Epithelial cell of esophagus (primary cell): ENCODE results near the gene SHC3.

Experiments
- DNase-seq: peaks from one replicate; pipeline ENCODE4 v3.0.0; 2010; ENCODE audit warnings: low read depth
- H3K4me3 ChIP-seq: 2 replicates; pipeline ENCODE4 v1.5.1; 2011; ENCODE audit warnings: mild to moderate bottlenecking, low read length, control low read depth
- CTCF ChIP-seq: IDR thresholded peaks from 2 replicates; pipeline ENCODE4 v1.5.1; 2011; ENCODE audit warnings: low read depth, mild to moderate bottlenecking, low read length, control low read depth, inconsistent platforms; ENCODE audit not compliant: insufficient read depth; ENCODE audit errors: missing control alignments

The SHC3 gene

GRCh38 chr9:88996921-88997235 lies 181.7 kb downstream of the SHC3 start:
- TF ChIP-seq CTCF = no peak

GRCh38 chr9:88996046-88996920 lies 182.3 kb downstream of the SHC3 start:
- no peak for TF ChIP-seq CTCF
- H3K4me3 ChIP-seq = no peak overlapping the region
- peak; percentile 27 for DNase-seq

More at GRCh38 chr9:88996921-88997235, 181.7 kb downstream of the SHC3 start:
- no peak for DNase-seq
- H3K4me3 ChIP-seq = no peak overlapping the region

GRCh38 chr9:88995627-88996026 lies 183.0 kb downstream of the SHC3 start:
- no peak overlapping the region for H3K4me3 ChIP-seq
- TF ChIP-seq CTCF = no peak
- DNase-seq = no peak

- no peak for TF ChIP-seq CTCF
- H3K4me3 ChIP-seq = no peak overlapping the region
- DNase-seq = no peak
Measured at GRCh38 chr9:88995200-88995577, 183.4 kb downstream of the SHC3 start.

- DNase-seq = no peak
- no peak overlapping the region for H3K4me3 ChIP-seq
- no peak for TF ChIP-seq CTCF
Measured at GRCh38 chr9:88994469-88995199, 184.0 kb downstream of the SHC3 start.

GRCh38 chr9:88993871-88994460 lies 184.7 kb downstream of the SHC3 start:
- no peak for DNase-seq
- TF ChIP-seq CTCF = no peak
- no peak overlapping the region for H3K4me3 ChIP-seq

- TF ChIP-seq CTCF = no peak
- no peak for DNase-seq
- no peak overlapping the region for H3K4me3 ChIP-seq
Measured at GRCh38 chr9:88993327-88993726, 185.3 kb downstream of the SHC3 start.
